Neural cell (in vitro differentiated cells): ENCODE data around the gene CCP110. TPM values are rescaled to one million over a fixed set of nuclear protein-coding genes. Genes with fewer than 3 reads are reported as not detected.

Experiments
- H2AFZ ChIP-seq: fragments of 200-600, 300-800 bp; sonication (generic), shearing (Covaris generic); 2 replicates; pipeline ENCODE4 v1.6.0; 2014; ENCODE audit warnings: low read depth, mild to moderate bottlenecking, antibody characterized with exemption, low read length, moderate library complexity
- H3F3A ChIP-seq: fragments of 200-600 bp; shearing (Covaris generic); 2 replicates; pipeline ENCODE4 v1.6.1; 2016; ENCODE audit warnings: mild to moderate bottlenecking, moderate library complexity, mixed read lengths, antibody characterized with exemption, low read length; ENCODE audit not compliant: insufficient read depth, poor library complexity, severe bottlenecking
- H3K27ac ChIP-seq: fragments of 200-600, 300-800 bp; sonication (generic), shearing (Covaris generic); 2 replicates; pipeline ENCODE4 v1.5.1; 2014; ENCODE audit warnings: mild to moderate bottlenecking, low read length, moderate library complexity
- H3K27me3 ChIP-seq: fragments of 300-800, 200-600 bp; sonication (generic), shearing (Covaris generic); 2 replicates; pipeline ENCODE4 v1.6.0; 2014; ENCODE audit warnings: mild to moderate bottlenecking, low read depth, low read length, moderate library complexity; ENCODE audit not compliant: insufficient read depth
- H3K36me3 ChIP-seq: fragments of 300-800, 200-600 bp; sonication (generic), shearing (Covaris generic); 2 replicates; pipeline ENCODE4 v1.5.1; 2014; ENCODE audit warnings: mild to moderate bottlenecking, antibody characterized with exemption, low read length, moderate library complexity; ENCODE audit not compliant: insufficient read depth
- H3K4me2 ChIP-seq: fragments of 300-800, 200-600 bp; sonication (generic), shearing (Covaris generic); 2 replicates; pipeline ENCODE4 v1.6.0; 2014; ENCODE audit warnings: mild to moderate bottlenecking, low read length
- H3K4me3 ChIP-seq: fragments of 300-800, 200-600 bp; sonication (generic), shearing (Covaris generic); 2 replicates; pipeline ENCODE4 v1.5.1; 2014; ENCODE audit warnings: mild to moderate bottlenecking, low read length, moderate library complexity
- H3K79me2 ChIP-seq: fragments of 200-600 bp; shearing (Covaris generic); replicated peaks from 2 replicates; pipeline ENCODE4 v1.6.0; 2014; ENCODE audit warnings: mild to moderate bottlenecking, low read length, moderate library complexity; ENCODE audit not compliant: insufficient read depth
- H3K9ac ChIP-seq: fragments of 300-800, 200-600 bp; sonication (generic), shearing (Covaris generic); 2 replicates; pipeline ENCODE4 v1.6.1; 2016; ENCODE audit warnings: mild to moderate bottlenecking, low read length, mixed read lengths
- H3K9me2 ChIP-seq: fragments of 200-600 bp; shearing (Covaris generic); 2 replicates; pipeline ENCODE4 v1.6.1; 2016; ENCODE audit warnings: mild to moderate bottlenecking, low read length, mixed read lengths; ENCODE audit not compliant: insufficient read depth
- H3K9me3 ChIP-seq: fragments of 200-600, 300-800 bp; sonication (generic), shearing (Covaris generic); 2 replicates; pipeline ENCODE4 v1.6.1; 2016; ENCODE audit warnings: mild to moderate bottlenecking, mixed run types, low read length, moderate library complexity, mixed read lengths
- H4K20me1 ChIP-seq: fragments of 200-600 bp; shearing (Covaris generic); 2 replicates; pipeline ENCODE4 v1.6.1; 2016; ENCODE audit warnings: mild to moderate bottlenecking, mixed run types; ENCODE audit not compliant: insufficient read depth
- EP300 ChIP-seq: fragments of 450-650 bp; conservative IDR thresholded peaks from 2 replicates; pipeline ENCODE4 v1.6.1; 2014; ENCODE audit warnings: antibody characterized with exemption, mild to moderate bottlenecking, moderate library complexity; ENCODE audit not compliant: poor library complexity, severe bottlenecking
- EZH2 ChIP-seq: fragments of 200-600, 300-800 bp; shearing (Covaris generic), sonication (generic); IDR thresholded peaks from 2 replicates; pipeline ENCODE4 v1.6.1; 2014; ENCODE audit warnings: antibody characterized with exemption, low read length, borderline replicate concordance, mild to moderate bottlenecking; ENCODE audit not compliant: insufficient read depth, poor library complexity, severe bottlenecking
- MXI1 ChIP-seq: fragments of 450-650 bp; conservative IDR thresholded peaks from 2 replicates; pipeline ENCODE4 v1.6.1; 2014; ENCODE audit warnings: antibody characterized with exemption, mild to moderate bottlenecking; ENCODE audit not compliant: poor library complexity, severe bottlenecking
- POLR2AphosphoS5 ChIP-seq: IDR thresholded peaks from 2 replicates; pipeline ENCODE4 v1.6.1; 2012
- RAD21 ChIP-seq: fragments of 450-650 bp; conservative IDR thresholded peaks from 2 replicates; pipeline ENCODE4 v1.6.1; 2014; ENCODE audit warnings: antibody characterized with exemption, mild to moderate bottlenecking, moderate library complexity
- SMC3 ChIP-seq: fragments of 450-650 bp; conservative IDR thresholded peaks from 2 replicates; pipeline ENCODE4 v1.6.1; 2014; ENCODE audit warnings: antibody characterized with exemption, mild to moderate bottlenecking, moderate library complexity; ENCODE audit not compliant: poor library complexity
- TAF1 ChIP-seq: IDR thresholded peaks from 2 replicates; pipeline ENCODE4 v1.6.1; 2012; ENCODE audit warnings: low read depth
- polyA plus RNA-seq: library from polyadenylated mRNA; depleted of rRNA; stranded (reverse); fragments of >200 nt; gene quantifications from 2 replicates; pipeline ENCODE4 v1.2.3, GENCODE V29; 2014
- TF ChIP-seq, protein P1 (sequence below): fragments of 450-650 bp; IDR thresholded peaks from 2 replicates; pipeline ENCODE4 v1.5.1; 2014; ENCODE audit warnings: antibody characterized with exemption, mild to moderate bottlenecking, moderate library complexity; ENCODE audit not compliant: poor library complexity, severe bottlenecking
- TF ChIP-seq, protein P2 (sequence below): IDR thresholded peaks from 2 replicates; pipeline ENCODE4 v1.6.1; 2012; ENCODE audit warnings: borderline replicate concordance

CCP110 gene
- polyA plus RNA-seq, 1 donor from 2014 or later = 40.3 TPM

DNA sequence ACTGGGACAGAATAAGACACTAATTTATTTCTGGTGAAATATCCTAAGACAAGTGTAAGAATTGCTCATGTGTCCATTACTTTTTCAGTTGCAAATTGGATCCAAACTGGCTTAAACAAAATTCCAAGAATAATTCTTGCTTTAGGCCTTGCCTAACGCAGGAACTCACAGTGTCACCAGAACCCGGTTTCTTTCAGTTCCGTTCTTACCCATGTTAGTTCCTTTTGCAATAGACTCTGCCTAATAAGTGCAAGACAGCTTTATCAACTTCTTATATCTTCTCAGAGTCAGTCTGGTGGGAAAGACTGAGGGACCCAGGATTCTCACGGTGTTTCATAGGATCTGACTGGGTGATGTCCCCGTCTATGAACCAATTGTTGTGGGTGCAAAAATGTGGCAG lies 26.6 kb upstream of the CCP110 start:
- TF ChIP-seq EZH2 (no peak), POLR2AphosphoS5 (no peak), RAD21 (no peak), TAF1 (no peak), MXI1 (no peak), SMC3 (no peak), EP300 (no peak)
- TF ChIP-seq, protein P1, sequence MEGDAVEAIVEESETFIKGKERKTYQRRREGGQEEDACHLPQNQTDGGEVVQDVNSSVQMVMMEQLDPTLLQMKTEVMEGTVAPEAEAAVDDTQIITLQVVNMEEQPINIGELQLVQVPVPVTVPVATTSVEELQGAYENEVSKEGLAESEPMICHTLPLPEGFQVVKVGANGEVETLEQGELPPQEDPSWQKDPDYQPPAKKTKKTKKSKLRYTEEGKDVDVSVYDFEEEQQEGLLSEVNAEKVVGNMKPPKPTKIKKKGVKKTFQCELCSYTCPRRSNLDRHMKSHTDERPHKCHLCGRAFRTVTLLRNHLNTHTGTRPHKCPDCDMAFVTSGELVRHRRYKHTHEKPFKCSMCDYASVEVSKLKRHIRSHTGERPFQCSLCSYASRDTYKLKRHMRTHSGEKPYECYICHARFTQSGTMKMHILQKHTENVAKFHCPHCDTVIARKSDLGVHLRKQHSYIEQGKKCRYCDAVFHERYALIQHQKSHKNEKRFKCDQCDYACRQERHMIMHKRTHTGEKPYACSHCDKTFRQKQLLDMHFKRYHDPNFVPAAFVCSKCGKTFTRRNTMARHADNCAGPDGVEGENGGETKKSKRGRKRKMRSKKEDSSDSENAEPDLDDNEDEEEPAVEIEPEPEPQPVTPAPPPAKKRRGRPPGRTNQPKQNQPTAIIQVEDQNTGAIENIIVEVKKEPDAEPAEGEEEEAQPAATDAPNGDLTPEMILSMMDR = no peak
- TF ChIP-seq, protein P2, sequence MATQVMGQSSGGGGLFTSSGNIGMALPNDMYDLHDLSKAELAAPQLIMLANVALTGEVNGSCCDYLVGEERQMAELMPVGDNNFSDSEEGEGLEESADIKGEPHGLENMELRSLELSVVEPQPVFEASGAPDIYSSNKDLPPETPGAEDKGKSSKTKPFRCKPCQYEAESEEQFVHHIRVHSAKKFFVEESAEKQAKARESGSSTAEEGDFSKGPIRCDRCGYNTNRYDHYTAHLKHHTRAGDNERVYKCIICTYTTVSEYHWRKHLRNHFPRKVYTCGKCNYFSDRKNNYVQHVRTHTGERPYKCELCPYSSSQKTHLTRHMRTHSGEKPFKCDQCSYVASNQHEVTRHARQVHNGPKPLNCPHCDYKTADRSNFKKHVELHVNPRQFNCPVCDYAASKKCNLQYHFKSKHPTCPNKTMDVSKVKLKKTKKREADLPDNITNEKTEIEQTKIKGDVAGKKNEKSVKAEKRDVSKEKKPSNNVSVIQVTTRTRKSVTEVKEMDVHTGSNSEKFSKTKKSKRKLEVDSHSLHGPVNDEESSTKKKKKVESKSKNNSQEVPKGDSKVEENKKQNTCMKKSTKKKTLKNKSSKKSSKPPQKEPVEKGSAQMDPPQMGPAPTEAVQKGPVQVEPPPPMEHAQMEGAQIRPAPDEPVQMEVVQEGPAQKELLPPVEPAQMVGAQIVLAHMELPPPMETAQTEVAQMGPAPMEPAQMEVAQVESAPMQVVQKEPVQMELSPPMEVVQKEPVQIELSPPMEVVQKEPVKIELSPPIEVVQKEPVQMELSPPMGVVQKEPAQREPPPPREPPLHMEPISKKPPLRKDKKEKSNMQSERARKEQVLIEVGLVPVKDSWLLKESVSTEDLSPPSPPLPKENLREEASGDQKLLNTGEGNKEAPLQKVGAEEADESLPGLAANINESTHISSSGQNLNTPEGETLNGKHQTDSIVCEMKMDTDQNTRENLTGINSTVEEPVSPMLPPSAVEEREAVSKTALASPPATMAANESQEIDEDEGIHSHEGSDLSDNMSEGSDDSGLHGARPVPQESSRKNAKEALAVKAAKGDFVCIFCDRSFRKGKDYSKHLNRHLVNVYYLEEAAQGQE = no peak
- Histone ChIP-seq H3K4me2 (no peak overlapping the region), H3F3A (no peaks in the 10 kb centered on the region), H3K27ac (no peak overlapping the region), H3K9me2 (no peaks in the 10 kb centered on the region), H4K20me1 (no peaks in the 10 kb centered on the region), H3K36me3 (no peaks in the 10 kb centered on the region), H2AFZ (no peak overlapping the region), H3K79me2 (no peaks in the 10 kb centered on the region), H3K9ac (no peak overlapping the region), H3K9me3 (no peaks in the 10 kb centered on the region), H3K4me3 (no peak overlapping the region), H3K27me3 (no peaks in the 10 kb centered on the region)

DNA sequence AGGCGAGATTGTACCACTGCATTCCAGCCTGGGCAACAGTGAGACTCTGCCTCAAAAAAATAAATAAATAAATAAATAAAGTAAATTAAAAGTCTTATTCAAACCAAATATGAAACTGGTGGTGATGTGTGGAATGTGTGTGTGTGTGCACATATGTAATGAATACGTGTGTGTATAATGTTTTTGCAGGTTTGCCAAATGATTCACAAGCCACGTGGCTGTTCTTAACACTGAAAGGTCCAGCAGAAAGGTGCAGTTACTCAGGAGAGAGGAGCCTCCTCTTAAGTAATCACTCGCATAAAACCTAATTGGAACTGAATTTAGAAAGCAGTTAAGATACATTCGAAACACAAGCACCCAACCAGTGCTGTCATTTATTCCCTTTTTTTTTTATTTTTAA lies 24.7 kb upstream of the CCP110 start:
- TF ChIP-seq EP300 = no peak
- TF ChIP-seq SMC3 = no peak
- no peak for TF ChIP-seq MXI1
- TF ChIP-seq, protein P2 = no peak
- TF ChIP-seq, protein P1 = no peak
- no peak overlapping the region for H3K4me2 ChIP-seq
- no peaks in the 10 kb centered on the region for H3F3A ChIP-seq
- H3K27me3 ChIP-seq = no peaks in the 10 kb centered on the region
- H4K20me1 ChIP-seq = no peaks in the 10 kb centered on the region
- H3K9ac ChIP-seq = no peak overlapping the region
- no peaks in the 10 kb centered on the region for H3K9me2 ChIP-seq
- no peaks in the 10 kb centered on the region for H3K79me2 ChIP-seq
- H3K36me3 ChIP-seq = peaks cover 9% of the 10 kb centered on the region
- no peaks in the 10 kb centered on the region for H3K9me3 ChIP-seq
- H3K27ac ChIP-seq = no peak overlapping the region
- H3K4me3 ChIP-seq = no peak overlapping the region
- H2AFZ ChIP-seq = no peak overlapping the region
